GM21786 (cell line): Measurements from ENCODE around the gene PXMP2.
"Not testable (repeated sequence)": the region's sequence is repeated elsewhere in the genome, so short reads cannot be mapped to it uniquely, and the experiment has no call there.

Source experiments
- ATAC-seq: cut with Tn5 transposase; IDR thresholded peaks from one replicate; pipeline ENCODE4 v1.9.1; 2021; ENCODE audit not compliant: unreplicated experiment

The PXMP2 gene

DNA sequence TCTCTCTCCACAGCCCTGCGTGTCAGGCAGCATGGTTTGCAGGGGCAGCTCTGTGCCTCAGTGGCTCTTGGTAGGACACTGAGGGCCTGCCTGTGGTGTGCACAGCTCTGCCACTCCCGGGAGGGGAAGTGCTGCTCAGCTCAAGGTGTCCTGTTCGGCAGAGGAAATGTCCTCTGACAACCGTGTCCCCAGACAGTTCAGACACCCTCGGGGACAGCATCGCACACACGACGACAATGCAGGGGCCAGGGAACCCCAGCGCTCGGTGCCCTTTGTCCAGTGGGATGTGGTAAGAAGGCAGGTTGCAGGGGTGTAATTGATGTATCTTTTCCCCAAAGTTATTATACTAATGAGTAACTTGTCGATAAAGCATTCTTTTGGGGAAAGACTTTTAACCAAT lies 60.0 kb downstream of the PXMP2 start:
- ATAC-seq, result no peak

GRCh38 chr12:132747896-132748295 lies 60.5 kb downstream of the PXMP2 start:
- no peak for ATAC-seq

GRCh38 chr12:132748319-132748718 lies 60.9 kb downstream of the PXMP2 start:
- no peak for ATAC-seq

DNA sequence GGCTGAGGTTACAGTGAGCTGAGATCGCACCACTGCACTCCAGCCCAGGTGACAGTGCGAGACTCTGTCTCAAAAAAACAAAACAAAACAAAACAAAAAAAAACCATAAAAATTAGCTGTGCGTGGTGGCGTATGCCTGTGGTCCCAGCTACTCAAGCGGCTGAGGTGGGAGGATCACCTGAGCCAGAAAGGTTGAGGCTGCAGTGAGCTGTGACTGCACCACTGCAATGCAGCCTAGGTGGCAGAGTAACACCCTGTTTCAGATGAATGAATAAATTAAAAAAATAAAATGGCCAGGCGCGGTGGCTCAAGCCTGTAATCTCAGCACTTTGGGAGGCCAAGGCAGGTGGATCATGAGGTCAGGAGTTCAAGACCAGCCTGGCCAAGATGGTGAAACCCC lies 66.3 kb downstream of the PXMP2 start:
- not testable (repeated sequence) for ATAC-seq

DNA sequence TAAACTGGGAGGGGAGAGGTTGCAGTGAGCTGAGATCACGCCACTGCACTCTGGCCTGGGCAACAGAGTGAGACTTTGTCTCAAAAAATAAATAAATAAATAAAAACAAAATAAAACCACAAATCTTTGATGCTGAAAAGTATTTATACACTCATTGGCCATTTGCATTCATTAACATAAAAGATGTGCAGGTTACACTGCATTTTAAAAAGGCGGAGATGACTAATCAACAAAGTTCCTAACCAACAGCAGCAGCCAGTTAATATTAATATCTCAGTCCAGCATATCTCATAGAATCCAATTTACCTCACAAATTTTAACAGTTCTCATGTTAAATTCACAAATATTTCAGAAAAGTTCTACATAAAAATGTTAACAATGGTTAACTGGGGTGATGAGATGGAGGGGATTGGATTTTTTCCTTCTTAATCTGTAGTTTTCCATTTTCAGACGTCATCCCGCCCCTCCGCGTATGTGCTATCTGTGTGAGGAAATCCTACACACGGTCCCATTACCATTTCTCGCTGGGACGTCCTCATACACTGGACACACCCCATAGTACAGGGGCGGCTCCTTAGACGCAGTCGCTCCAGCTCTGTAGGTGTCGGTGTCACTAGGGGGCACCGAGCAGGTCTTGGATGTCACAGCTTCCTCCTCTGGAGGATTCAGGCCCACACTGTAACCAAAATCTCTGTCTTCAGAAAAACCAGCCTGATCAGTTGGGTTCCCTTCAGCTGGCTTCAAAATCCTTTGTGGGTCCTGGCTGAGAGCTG lies 67.0 kb downstream of the PXMP2 start:
- ATAC-seq, result no peak
